GM20431 (cell line): ENCODE results near the gene CDH12.
"Not testable (repeated sequence)": the region's sequence is repeated elsewhere in the genome, so short reads cannot be mapped to it uniquely, and the experiment has no call there.

Source experiments
- in situ Hi-C: fragments of 300-500 bp; cut with MseI, MboI; formaldehyde crosslinking; loops from one replicate; pipeline ENCODE4 v1.15.0; 2020; ENCODE audit warnings: low sequenced_read_pairs; ENCODE audit not compliant: unreplicated experiment

The CDH12 gene

DNA sequence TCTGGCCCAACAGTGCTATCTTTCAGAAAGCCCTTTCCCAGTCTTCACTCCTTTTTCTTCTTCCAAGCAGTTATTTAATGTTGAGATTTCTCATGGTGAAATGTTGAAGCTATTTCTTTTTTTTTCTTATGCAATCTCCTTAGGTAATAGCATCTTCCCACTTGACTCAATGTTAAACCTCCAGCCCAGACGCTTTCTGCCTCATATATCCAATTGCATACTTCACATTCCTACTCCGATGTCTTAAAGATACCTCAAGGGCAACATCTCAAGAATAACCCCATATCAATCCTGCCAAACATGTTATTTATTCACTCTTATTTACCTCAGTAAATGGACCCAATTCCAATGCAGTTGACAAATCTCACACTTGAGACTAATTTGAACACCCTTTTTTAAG is 187.3 kb downstream of the CDH12 start:
- in situ Hi-C loops, result no loop called here

DNA sequence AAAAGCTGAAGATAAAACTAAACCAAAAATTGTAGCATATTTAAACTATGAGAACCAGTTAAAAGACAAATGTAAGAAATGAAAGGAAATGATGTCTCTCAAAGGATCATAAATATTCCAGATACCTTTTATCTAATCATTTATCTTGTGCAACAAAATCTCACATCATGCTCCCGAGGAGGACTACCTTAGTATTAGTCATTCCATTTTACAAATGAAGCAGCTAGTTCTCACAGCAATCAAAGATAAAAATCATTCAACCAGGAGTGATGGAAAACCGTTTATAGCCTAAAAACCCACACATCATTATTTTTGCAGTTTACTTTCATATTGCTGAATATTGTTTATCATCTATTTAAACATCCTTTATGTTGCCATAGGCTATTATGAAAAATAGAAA is 190.0 kb downstream of the CDH12 start:
- in situ Hi-C loops, result no loop called here

- in situ Hi-C loops, result no loop called here
Measured at GRCh38 chr5:22662391-22662790, 190.8 kb downstream of the CDH12 start.

DNA sequence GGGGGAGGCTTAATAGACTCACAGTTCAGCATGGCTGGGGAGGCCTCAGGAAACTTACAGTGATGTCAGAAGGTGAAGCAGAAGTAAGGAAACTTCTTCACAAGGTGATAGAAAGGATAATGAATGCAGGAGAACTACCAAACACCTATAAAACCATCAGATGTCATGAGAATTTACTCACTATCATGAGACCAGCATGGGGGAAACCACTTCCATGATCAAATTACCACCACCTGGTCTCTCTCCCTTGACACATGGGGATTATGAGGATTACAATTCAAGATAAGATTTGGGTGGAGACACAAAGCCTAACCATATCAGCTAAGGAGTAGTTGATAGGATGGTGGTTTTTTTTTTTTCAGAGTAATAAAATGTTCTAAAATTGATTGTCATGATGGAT is 201.8 kb downstream of the CDH12 start:
- in situ Hi-C loops, result no loop called here

- in situ Hi-C loops, result no loop called here
Measured at GRCh38 chr5:22650511-22650910, 202.6 kb downstream of the CDH12 start.

DNA sequence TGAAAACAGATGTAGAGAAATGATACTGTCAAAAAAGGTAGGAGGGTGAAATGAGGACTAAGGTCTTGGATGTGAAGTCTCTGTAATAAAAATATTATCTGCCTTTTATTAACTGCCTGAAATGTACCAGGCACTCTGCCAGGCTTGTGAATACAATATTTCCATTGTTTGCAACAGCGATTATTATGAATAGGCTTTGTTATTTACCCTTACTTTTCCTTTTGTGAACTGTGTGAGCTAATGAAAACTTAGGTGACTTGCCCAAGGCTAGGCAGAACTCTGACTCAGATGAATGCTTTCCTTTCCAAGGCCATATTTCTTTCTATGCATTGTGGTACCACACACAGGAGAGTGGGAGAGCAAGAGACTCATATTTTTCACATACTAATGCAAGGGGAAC is 204.1 kb downstream of the CDH12 start:
- in situ Hi-C loops, result no loop called here

- in situ Hi-C loops, result no loop called here
Measured at GRCh38 chr5:22644859-22645258, 208.3 kb downstream of the CDH12 start.

- in situ Hi-C loops, result no loop called here
Measured at GRCh38 chr5:22643356-22643755, 209.8 kb downstream of the CDH12 start.

- in situ Hi-C loops, result no loop called here
Measured at GRCh38 chr5:22631683-22632082, 221.5 kb downstream of the CDH12 start.

GRCh38 chr5:22627029-22627428 is 226.1 kb downstream of the CDH12 start:
- in situ Hi-C loops, result no loop called here

GRCh38 chr5:22625451-22625850 is 227.7 kb downstream of the CDH12 start:
- in situ Hi-C loops, result no loop called here

DNA sequence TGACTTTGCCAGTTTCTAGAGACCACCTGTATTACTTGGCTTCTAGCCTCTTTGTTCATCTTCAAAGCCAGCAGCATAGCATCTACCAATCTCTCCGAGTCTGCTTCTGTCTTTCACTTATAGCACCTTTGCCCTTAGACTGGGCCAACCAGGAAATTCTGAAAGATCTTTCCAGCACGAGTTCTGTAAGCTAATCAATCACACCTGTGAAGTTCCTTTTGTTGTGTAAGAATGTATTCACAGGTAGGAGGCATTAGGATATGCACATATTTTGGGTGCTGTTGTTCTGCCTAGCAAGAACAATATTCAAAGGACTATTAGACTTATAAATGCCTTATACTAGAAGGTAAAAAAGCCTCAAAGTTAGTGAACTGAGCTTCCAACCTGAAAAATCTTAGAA is 232.1 kb downstream of the CDH12 start:
- in situ Hi-C loops, result no loop called here

DNA sequence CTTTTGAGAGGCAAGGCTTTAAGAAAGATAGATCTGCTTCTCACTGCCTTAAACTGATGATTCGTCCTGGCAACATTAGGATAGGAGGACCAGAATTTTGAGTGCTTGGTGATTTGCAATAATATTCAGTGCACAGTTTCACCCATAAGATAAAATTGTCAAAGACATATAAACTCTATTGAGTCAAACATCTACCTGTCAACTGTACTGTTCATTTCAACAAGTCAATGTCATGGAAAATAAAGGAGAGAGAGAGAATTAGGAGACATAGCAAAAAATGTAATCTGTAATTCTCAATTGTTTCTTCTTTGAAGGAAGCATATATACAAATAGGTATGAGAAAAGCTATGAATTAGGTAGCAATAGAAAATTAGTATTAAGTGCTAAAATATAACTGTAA is 237.2 kb downstream of the CDH12 start:
- in situ Hi-C loops, result no loop called here

DNA sequence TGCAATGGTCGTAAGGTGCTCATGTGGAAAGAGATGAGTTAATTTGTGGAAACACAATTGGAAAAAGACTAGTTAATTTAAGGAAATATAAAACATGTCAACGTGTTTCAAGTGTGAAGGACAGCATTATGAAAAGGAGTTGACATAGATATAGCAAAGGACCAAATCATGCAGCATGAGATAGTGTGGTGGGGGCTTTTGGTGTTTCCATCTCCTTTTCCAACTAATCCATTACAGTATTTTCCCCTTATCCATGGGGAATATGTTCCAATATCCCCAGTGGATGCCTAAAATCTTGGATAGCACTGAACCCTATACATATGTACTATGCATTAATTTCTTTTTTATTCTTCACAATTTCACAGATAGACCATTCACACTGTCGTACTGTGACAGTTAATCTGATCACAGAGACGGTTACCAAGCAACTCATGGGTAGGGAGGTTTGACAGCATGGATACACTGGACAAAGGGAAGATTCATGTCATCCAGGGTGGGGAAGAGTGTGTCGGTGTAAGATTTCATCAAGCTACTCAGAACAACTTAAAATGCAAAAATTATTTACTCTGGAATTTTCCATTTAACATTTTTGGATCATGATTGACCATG is 238.6 kb downstream of the CDH12 start:
- in situ Hi-C loops, result no loop called here

- in situ Hi-C loops, result no loop called here
Measured at GRCh38 chr5:22612928-22613327, 240.2 kb downstream of the CDH12 start.

- in situ Hi-C loops, result no loop called here
Measured at GRCh38 chr5:22611327-22611726, 241.8 kb downstream of the CDH12 start.

DNA sequence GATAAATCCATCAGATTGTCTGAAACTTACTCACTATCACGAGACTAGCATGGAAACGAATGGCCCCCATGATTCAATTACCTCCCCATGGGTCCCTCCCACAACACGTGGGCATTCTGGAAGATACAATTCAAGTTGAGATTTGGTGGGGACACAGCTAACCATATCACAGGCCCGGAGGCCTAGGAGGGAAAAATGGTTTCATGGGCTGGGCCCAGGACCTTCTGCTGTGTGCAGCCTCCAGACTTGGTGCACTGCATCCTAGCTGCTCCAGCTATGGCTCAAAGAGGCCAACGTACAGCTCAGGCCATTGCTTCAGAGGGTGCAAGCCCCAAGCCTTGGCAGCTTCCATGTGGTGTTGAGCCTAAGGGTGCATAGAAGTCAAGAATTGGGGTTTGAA is 245.6 kb downstream of the CDH12 start:
- in situ Hi-C loops, result not testable (repeated sequence)

- in situ Hi-C loops, result no loop called here
Measured at GRCh38 chr5:22605473-22605872, 247.7 kb downstream of the CDH12 start.

GRCh38 chr5:22604711-22605110 is 248.4 kb downstream of the CDH12 start:
- in situ Hi-C loops, result no loop called here

DNA sequence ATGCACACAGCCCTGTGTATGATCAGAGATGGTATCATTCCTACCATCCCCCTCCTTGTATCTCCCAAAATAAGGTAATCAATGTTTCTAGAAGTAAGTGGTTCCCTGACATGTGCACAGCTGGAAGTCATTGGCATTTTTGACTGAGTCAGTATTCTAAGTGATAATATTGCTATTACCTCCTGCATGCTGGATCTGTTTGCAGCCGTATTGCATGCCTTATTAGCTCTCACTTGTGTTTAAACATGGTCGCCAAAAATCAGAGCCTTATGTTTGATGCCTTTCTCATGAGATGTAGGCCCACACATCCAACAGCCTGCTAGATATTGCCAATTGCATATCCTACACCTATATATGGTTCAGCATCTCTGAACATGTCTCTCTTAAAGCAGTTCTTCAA is 254.3 kb downstream of the CDH12 start:
- in situ Hi-C loops, result no loop called here

- in situ Hi-C loops, result no loop called here
Measured at GRCh38 chr5:22596404-22596970, 256.7 kb downstream of the CDH12 start.

GRCh38 chr5:22594491-22594890 is 258.7 kb downstream of the CDH12 start:
- in situ Hi-C loops, result no loop called here
